GM23338 (cell line): ENCODE results near the gene RMDN3.

Source experiments
- CREB1 ChIP-seq: fragments of 250-450 bp; sonication (Bioruptor Pico); IDR thresholded peaks from 2 replicates; pipeline ENCODE4 v1.5.0; 2020; ENCODE audit warnings: low read depth, mild to moderate bottlenecking, moderate library complexity
- CTCF ChIP-seq, 2 experiments: fragments of 200-600 bp in 1 of 2; sonication (generic) in 1 of 2; conservative IDR thresholded peaks; 2 replicates each; pipeline versions ENCODE4 v1.5.1 to v1.6.1; 2016 to 2017; ENCODE audit warnings: antibody characterized with exemption in 2 of 2, low read depth in 2 of 2, mild to moderate bottlenecking in 2 of 2, moderate library complexity in 1 of 2
- EZH2phosphoT487 ChIP-seq: fragments of 200-600 bp; sonication (generic); IDR thresholded peaks from one replicate; pipeline ENCODE4 v1.8.1; 2018; ENCODE audit warnings: antibody characterized with exemption; ENCODE audit not compliant: unreplicated experiment
- POLR2AphosphoS5 ChIP-seq: IDR thresholded peaks from 2 replicates; pipeline ENCODE4 v1.6.1; 2016; ENCODE audit warnings: antibody characterized with exemption, low read depth
- ZNF462 ChIP-seq: fragments of 250-450 bp; sonication (Bioruptor Pico); IDR thresholded peaks from 2 replicates; pipeline ENCODE4 v1.5.0; 2020; ENCODE audit warnings: mild to moderate bottlenecking, moderate library complexity

GRCh38 chr15:40736575-40736974, 18.5 kb downstream of the RMDN3 start:
- TF ChIP-seq CTCF (conservative IDR thresholded peaks at IDR 0.05; ENCODE audit: low read depth in 2 of 2) (no peak), EZH2phosphoT487 (no peak), CREB1 (CRISPR knock-in tag) (no peak), ZNF462 (CRISPR knock-in tag) (no peak), POLR2AphosphoS5 (no peak)
